Suprapubic skin (tissue), 4 donors: ENCODE results near the gene GUCA1A. TPM values are rescaled to one million over a fixed set of nuclear protein-coding genes. Genes with fewer than 3 reads are reported as not detected.
"Not testable (repeated sequence)": the region's sequence is repeated elsewhere in the genome, so short reads cannot be mapped to it uniquely, and the experiment has no call there.

Experiments
- DNase-seq, 2 donors: peaks; one replicate each; pipeline ENCODE4 v3.0.0-alpha.2; 2019; ENCODE audit warnings: low spot score in 2 of 2
- H3K27ac ChIP-seq: fragments of 200-600 bp; sonication (generic); one replicate; pipeline ENCODE4 v1.5.1; 2019
- H3K27me3 ChIP-seq: fragments of 200-600 bp; sonication (generic); one replicate; pipeline ENCODE4 v1.5.1; 2019
- H3K36me3 ChIP-seq: fragments of 200-600 bp; sonication (generic); one replicate; pipeline ENCODE4 v1.5.1; 2019
- H3K4me1 ChIP-seq: fragments of 200-600 bp; sonication (generic); one replicate; pipeline ENCODE4 v1.5.1; 2019
- H3K4me3 ChIP-seq: fragments of 200-600 bp; sonication (generic); one replicate; pipeline ENCODE4 v1.5.1; 2019; ENCODE audit warnings: mild to moderate bottlenecking
- H3K9me3 ChIP-seq: fragments of 200-600 bp; sonication (generic); one replicate; pipeline ENCODE4 v1.5.1; 2019
- EP300 ChIP-seq: sonication (generic); formaldehyde crosslinking; IDR thresholded peaks from one replicate; pipeline ENCODE4 v1.6.1; 2017; ENCODE audit warnings: antibody characterized with exemption
- POLR2A ChIP-seq, 2 donors: fragments of 450-650 bp; IDR thresholded peaks; one replicate each; pipeline ENCODE4 v1.6.1; 2017; ENCODE audit warnings: antibody characterized with exemption in 2 of 2, mild to moderate bottlenecking in 2 of 2, moderate library complexity in 2 of 2
- POLR2AphosphoS5 ChIP-seq, 3 donors: sonication (generic); formaldehyde crosslinking; IDR thresholded peaks; one replicate each; pipeline ENCODE4 v1.6.1; 2017; ENCODE audit warnings: antibody characterized with exemption in 3 of 3
- WGBS: methylation state at CpG from one replicate; pipeline ENCODE4 v1.1.5; 2018; 5-methylcytosine and 5-hydroxymethylcytosine counted together
- total RNA-seq, 4 donors: library from RNA; depleted of rRNA; stranded (reverse); fragments of >200 nt; gene quantifications; one replicate each; pipeline ENCODE4 v1.1.0, GENCODE V29; 2016
- TF ChIP-seq, protein P1 (sequence below), 2 donors: fragments of 200-600 bp in 1 of 2; fragments of 450-650 bp in 1 of 2; sonication (generic) in 1 of 2; IDR thresholded peaks; one replicate each; pipeline ENCODE4 v1.5.1; 2016 to 2019; ENCODE audit warnings: antibody characterized with exemption in 2 of 2, mild to moderate bottlenecking in 1 of 2, moderate library complexity in 1 of 2

The GUCA1A gene
- total RNA-seq, 4 donors from 2014 or later: 0.76 TPM; not detected in 3

- Histone ChIP-seq H3K27ac (no peak overlapping the region), H3K4me1 (no peaks in the 10 kb centered on the region), H3K27me3 (no peaks in the 10 kb centered on the region), H3K9me3 (no peaks in the 10 kb centered on the region), H3K4me3 (no peak overlapping the region), H3K36me3 (no peaks in the 10 kb centered on the region)
- no peak for DNase-seq
- 79% methylated on average over 10 of the region's 10 CpGs for WGBS
- TF ChIP-seq, protein P1, sequence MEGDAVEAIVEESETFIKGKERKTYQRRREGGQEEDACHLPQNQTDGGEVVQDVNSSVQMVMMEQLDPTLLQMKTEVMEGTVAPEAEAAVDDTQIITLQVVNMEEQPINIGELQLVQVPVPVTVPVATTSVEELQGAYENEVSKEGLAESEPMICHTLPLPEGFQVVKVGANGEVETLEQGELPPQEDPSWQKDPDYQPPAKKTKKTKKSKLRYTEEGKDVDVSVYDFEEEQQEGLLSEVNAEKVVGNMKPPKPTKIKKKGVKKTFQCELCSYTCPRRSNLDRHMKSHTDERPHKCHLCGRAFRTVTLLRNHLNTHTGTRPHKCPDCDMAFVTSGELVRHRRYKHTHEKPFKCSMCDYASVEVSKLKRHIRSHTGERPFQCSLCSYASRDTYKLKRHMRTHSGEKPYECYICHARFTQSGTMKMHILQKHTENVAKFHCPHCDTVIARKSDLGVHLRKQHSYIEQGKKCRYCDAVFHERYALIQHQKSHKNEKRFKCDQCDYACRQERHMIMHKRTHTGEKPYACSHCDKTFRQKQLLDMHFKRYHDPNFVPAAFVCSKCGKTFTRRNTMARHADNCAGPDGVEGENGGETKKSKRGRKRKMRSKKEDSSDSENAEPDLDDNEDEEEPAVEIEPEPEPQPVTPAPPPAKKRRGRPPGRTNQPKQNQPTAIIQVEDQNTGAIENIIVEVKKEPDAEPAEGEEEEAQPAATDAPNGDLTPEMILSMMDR (IDR thresholded peaks at IDR 0.05): no peak
- TF ChIP-seq POLR2AphosphoS5 (IDR thresholded peaks at IDR 0.05): no peak
- TF ChIP-seq EP300: no peak
- TF ChIP-seq POLR2A (IDR thresholded peaks at IDR 0.05): no peak
These were observed 12.4 kb downstream of the GUCA1A start for GRCh38 chr6:42185597-42185996.

DNA sequence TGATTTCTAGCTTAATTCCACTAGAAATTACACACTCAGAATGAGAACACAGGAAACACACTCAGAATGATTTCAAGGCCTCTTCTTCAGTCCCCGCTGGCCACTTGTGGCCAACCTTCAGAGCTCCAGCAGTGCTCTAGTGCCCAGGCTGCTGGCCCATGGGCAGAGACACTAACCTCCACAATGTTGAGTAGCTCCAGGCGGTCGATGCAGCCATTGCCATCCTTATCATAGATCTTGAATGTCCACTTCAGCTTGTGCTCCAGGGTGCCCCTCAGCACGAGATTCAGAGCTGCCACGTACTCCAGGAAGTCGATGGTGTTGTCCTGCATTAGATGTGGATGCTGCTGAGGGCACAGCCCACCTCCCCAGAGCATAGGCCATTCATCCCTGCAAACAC is 15.2 kb downstream of the GUCA1A start:
- 76% methylated on average over 4 of the region's 6 CpGs for WGBS
- no peak for DNase-seq
- Histone ChIP-seq H3K9me3 (no peaks in the 10 kb centered on the region), H3K4me1 (peaks cover 2% of the 10 kb centered on the region), H3K27ac (no peak overlapping the region), H3K27me3 (no peaks in the 10 kb centered on the region), H3K4me3 (no peak overlapping the region), H3K36me3 (no peaks in the 10 kb centered on the region)
- TF ChIP-seq POLR2AphosphoS5 (IDR thresholded peaks at IDR 0.05): no peak
- TF ChIP-seq POLR2A (IDR thresholded peaks at IDR 0.05): no peak
- TF ChIP-seq, protein P1 (IDR thresholded peaks at IDR 0.05): no peak
- no peak for TF ChIP-seq EP300

GRCh38 chr6:42190554-42191183 is 17.5 kb downstream of the GUCA1A start:
- H3K4me3 ChIP-seq: no peak overlapping the region
- no peaks in the 10 kb centered on the region for H3K36me3 ChIP-seq
- 73% methylated on average over 5 of the region's 5 CpGs for WGBS
- TF ChIP-seq POLR2AphosphoS5 (IDR thresholded peaks at IDR 0.05) (no peak), EP300 (no peak), POLR2A (IDR thresholded peaks at IDR 0.05) (no peak)
- TF ChIP-seq, protein P1 (IDR thresholded peaks at IDR 0.05): no peak
- H3K27ac ChIP-seq: no peak overlapping the region
- no peak for DNase-seq
- no peaks in the 10 kb centered on the region for H3K27me3 ChIP-seq
- H3K9me3 ChIP-seq: no peaks in the 10 kb centered on the region
- H3K4me1 ChIP-seq: peaks cover 7% of the 10 kb centered on the region

GRCh38 chr6:42192385-42192784 is 19.2 kb downstream of the GUCA1A start:
- H3K4me3 ChIP-seq, H3K9me3 ChIP-seq, DNase-seq, H3K4me1 ChIP-seq, H3K27me3 ChIP-seq, H3K27ac ChIP-seq, H3K36me3 ChIP-seq: not testable (repeated sequence)
- 91% methylated on average over 5 of the region's 5 CpGs for WGBS

DNA sequence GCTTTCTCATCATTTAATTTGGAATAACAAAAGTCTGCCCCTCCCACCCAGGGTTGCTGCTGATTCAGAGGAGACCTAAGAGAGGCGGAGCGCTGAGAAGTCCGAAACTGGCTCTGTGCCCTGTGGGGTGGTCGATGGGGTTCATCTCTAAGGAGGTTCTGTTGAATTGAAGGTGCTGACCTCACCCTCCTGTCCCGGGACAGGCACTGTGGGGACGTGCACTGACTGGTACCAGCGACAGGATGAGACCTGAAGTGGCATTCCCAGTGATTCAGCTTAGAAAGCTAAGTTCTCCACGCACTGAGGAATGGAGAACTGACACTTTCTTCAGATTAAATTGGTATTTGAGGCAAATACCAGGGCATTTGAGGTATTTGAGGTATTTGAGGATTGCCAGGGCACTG is 20.3 kb downstream of the GUCA1A start:
- DNase-seq: no peak
- no peaks in the 10 kb centered on the region for H3K27me3 ChIP-seq
- H3K4me3 ChIP-seq: no peak overlapping the region
- WGBS: 38% methylated on average over 8 of the region's 8 CpGs
- no peaks in the 10 kb centered on the region for H3K9me3 ChIP-seq
- H3K4me1 ChIP-seq: peaks cover 11% of the 10 kb centered on the region
- TF ChIP-seq EP300 (no peak), POLR2A (IDR thresholded peaks at IDR 0.05) (no peak), POLR2AphosphoS5 (IDR thresholded peaks at IDR 0.05) (no peak)
- TF ChIP-seq, protein P1 (IDR thresholded peaks at IDR 0.05): no peak
- H3K36me3 ChIP-seq: no peaks in the 10 kb centered on the region
- H3K27ac ChIP-seq: no peak overlapping the region

DNA sequence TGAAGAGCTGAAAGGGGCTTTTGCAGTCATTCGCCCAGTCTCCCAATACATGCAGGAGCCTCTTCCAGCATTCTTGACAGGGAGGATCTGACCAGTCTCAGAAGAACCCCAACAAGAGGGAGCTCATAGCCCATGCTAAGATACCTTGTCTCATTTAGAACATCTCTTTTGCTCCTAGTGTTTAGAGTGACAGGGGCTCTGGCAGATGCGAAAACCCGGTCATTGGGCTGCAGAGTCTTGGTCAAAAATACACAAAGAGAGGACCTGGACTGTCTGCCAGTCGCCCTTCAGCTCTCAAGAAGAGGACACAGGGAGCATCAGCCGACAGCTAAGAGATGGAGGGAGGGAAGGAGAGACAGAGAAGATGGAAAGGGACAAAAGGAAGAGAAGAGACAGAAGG is 20.9 kb downstream of the GUCA1A start:
- WGBS: 95% methylated on average over 5 of the region's 5 CpGs

More for the DNA sequence above, 20.9 kb downstream of the GUCA1A start:
- H3K27me3 ChIP-seq: no peaks in the 10 kb centered on the region
- no peak overlapping the region for H3K4me3 ChIP-seq
- TF ChIP-seq POLR2A (IDR thresholded peaks at IDR 0.05) (no peak), EP300 (no peak), POLR2AphosphoS5 (IDR thresholded peaks at IDR 0.05) (no peak)
- TF ChIP-seq, protein P1 (IDR thresholded peaks at IDR 0.05): no peak
- H3K9me3 ChIP-seq: no peaks in the 10 kb centered on the region
- no peak for DNase-seq
- no peaks in the 10 kb centered on the region for H3K36me3 ChIP-seq
- H3K27ac ChIP-seq: no peak overlapping the region
- H3K4me1 ChIP-seq: peaks cover 11% of the 10 kb centered on the region
